Frontal cortex (tissue), 4 donors: ENCODE measurements around the gene DCDC2. TPM values are rescaled to one million over a fixed set of nuclear protein-coding genes. Genes with fewer than 3 reads are reported as not detected.
A peak's percentile ranks its signal among the peaks of the same experiment; 100 is the strongest.
"Not testable (repeated sequence)": the region's sequence is repeated elsewhere in the genome, so short reads cannot be mapped to it uniquely, and the experiment has no call there.

Experiments used
- DNase-seq, 2 donors: peaks; one replicate each; pipeline ENCODE4 v3.0.0; 2012; ENCODE audit warnings: low spot score in 2 of 2
- FAIRE-seq: peaks from 2 replicates; lab custom pipeline; 2012; peaks lifted over from hg19 to GRCh38; lab: Jason Lieb, UNC
- total RNA-seq: library from RNA; depleted of rRNA; stranded (reverse); fragments of >200 nt; gene quantifications from one replicate; pipeline ENCODE4 v1.2.3, GENCODE V29; 2014
- donor health status: control.
- donor health status: control.
- donor health status: control.

Gene DCDC2
- 2.4 TPM for total RNA-seq

- FAIRE-seq (no peak), DNase-seq (peak in 1 of 2 donors; percentile 7)
Observed at GRCh38 chr6:24357336-24358218, at the start of gene DCDC2. Gene DCDC2 (minus strand): TSS chr6:24358059. CDS start chr6:24357750, 309 bp downstream.

- FAIRE-seq (no peak), DNase-seq (no peak)
Observed at GRCh38 chr6:24405262-24405661, 47.4 kb upstream of the DCDC2 start.

- DNase-seq, result no peak
- FAIRE-seq, result no peak
Observed at GRCh38 chr6:24403501-24403824, 45.6 kb upstream of the DCDC2 start.

- FAIRE-seq (no peak), DNase-seq (peak; percentile 79 to 82)
Observed at GRCh38 chr6:24402697-24403500, 45.0 kb upstream of the DCDC2 start, which contains the start of gene MRS2. Gene MRS2 (plus strand): TSS chr6:24402936. CDS start chr6:24403047, 111 bp downstream.

GRCh38 chr6:24401458-24401857 is 43.6 kb upstream of the DCDC2 start:
- DNase-seq (no peak), FAIRE-seq (no peak)

- not testable (repeated sequence) for FAIRE-seq, DNase-seq
Observed at GRCh38 chr6:24400045-24401039, 42.5 kb upstream of the DCDC2 start.

GRCh38 chr6:24397631-24398030 is 39.8 kb upstream of the DCDC2 start:
- FAIRE-seq (no peak), DNase-seq (no peak)

GRCh38 chr6:24396824-24397223 is 39.0 kb upstream of the DCDC2 start:
- DNase-seq (no peak), FAIRE-seq (no peak)

GRCh38 chr6:24394780-24395437 is 37.0 kb upstream of the DCDC2 start:
- FAIRE-seq, result no peak
- DNase-seq, result no peak

- FAIRE-seq, result no peak
- no peak for DNase-seq
Observed at GRCh38 chr6:24394061-24394779, 36.4 kb upstream of the DCDC2 start.

- FAIRE-seq, result no peak
- DNase-seq, result no peak
Observed at GRCh38 chr6:24391756-24392405, 34.0 kb upstream of the DCDC2 start.

- FAIRE-seq, result no peak
Observed at GRCh38 chr6:24391208-24391607, 33.3 kb upstream of the DCDC2 start.

GRCh38 chr6:24387818-24388217 is 30.0 kb upstream of the DCDC2 start:
- no peak for FAIRE-seq
- DNase-seq, result no peak

More at GRCh38 chr6:24391208-24391607, 33.3 kb upstream of the DCDC2 start:
- DNase-seq, result no peak

- DNase-seq, result no peak
- no peak for FAIRE-seq
Observed at GRCh38 chr6:24385536-24386269, 27.8 kb upstream of the DCDC2 start.

- DNase-seq, FAIRE-seq: not testable (repeated sequence)
Observed at GRCh38 chr6:24384369-24385130, 26.7 kb upstream of the DCDC2 start.

GRCh38 chr6:24382891-24383494 is 25.1 kb upstream of the DCDC2 start:
- not testable (repeated sequence) for DNase-seq, FAIRE-seq
